Effector memory CD8-positive, alpha-beta T cell (primary cell): ENCODE results near the gene CHN2.
"Not testable (repeated sequence)": the region's sequence is repeated elsewhere in the genome, so short reads cannot be mapped to it uniquely, and the experiment has no call there.

Source experiments
- ATAC-seq: fragments of 150-1000 bp; cut with Tn5 transposase; replicated peaks from 2 replicates; pipeline ENCODE4 v1.10.0; 2021; ENCODE audit warnings: mild to moderate bottlenecking, moderate library complexity
- DNase-seq, 3 experiments: peaks; one replicate each; pipeline ENCODE4 v3.0.0; 2021
- H3K27ac Mint-ChIP-seq, 2 donors: one replicate each; pipeline ENCODE4 v1.8.0; 2022; ENCODE audit warnings: mild to moderate bottlenecking in 2 of 2, mixed read lengths in 2 of 2, moderate library complexity in 2 of 2
- H3K27me3 Mint-ChIP-seq, 2 donors: one replicate each; pipeline ENCODE4 v1.8.0; 2022; ENCODE audit warnings: mixed read lengths in 2 of 2
- H3K36me3 Mint-ChIP-seq: one replicate; pipeline ENCODE4 v1.8.0; 2022; ENCODE audit warnings: mild to moderate bottlenecking, moderate library complexity, mixed read lengths; ENCODE audit not compliant: insufficient read depth
- H3K4me1 Mint-ChIP-seq, 2 donors: one replicate each; pipeline ENCODE4 v1.8.0; 2022; ENCODE audit warnings: low read depth in 2 of 2, mixed read lengths in 2 of 2
- H3K4me3 Mint-ChIP-seq, 2 donors: one replicate each; pipeline ENCODE4 v1.8.0; 2022; ENCODE audit warnings: mild to moderate bottlenecking in 2 of 2, mixed read lengths in 2 of 2, moderate library complexity in 2 of 2
- H3K9me3 Mint-ChIP-seq, 2 donors: one replicate each; pipeline ENCODE4 v1.8.0; 2022; ENCODE audit warnings: mixed read lengths in 2 of 2

The CHN2 gene

DNA sequence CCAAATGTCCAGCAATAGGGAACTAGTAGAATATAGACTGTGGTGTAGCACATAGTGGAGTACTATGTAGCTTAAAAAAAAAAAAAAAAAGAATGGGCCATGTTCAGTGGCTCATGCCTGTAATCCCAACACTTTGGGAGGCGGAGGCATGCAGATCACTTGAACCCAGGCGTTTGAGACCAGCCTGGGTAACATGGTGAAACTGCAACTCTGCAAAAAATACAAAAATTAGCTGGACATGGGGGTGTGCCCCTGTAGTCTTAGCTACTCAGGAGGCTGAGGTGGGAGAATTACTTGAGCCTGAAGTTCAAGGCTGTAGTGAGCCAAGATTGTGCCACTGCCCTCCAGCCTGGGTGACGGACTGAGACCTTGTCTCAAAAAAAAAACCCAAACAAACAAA is 64.4 kb downstream of the CHN2 start:
- no peak overlapping the region for H3K4me3 Mint-ChIP-seq
- no peaks in the 10 kb centered on the region for H3K36me3 Mint-ChIP-seq
- ATAC-seq (no peak), DNase-seq (no peak)
- peaks cover 24 to 36% of the 10 kb centered on the region in 2 donors for H3K4me1 Mint-ChIP-seq
- no peaks in the 10 kb centered on the region for H3K27me3 Mint-ChIP-seq
- peak overlapping the region in 1 of 2 donors; percentile 17 for H3K27ac Mint-ChIP-seq
- H3K9me3 Mint-ChIP-seq: no peaks in the 10 kb centered on the region

GRCh38 chr7:29262191-29262917 is 67.8 kb downstream of the CHN2 start:
- Mint-ChIP-seq H3K27ac (peak overlapping the region in 1 of 2 donors; percentile 54), H3K27me3 (no peaks in the 10 kb centered on the region), H3K9me3 (no peaks in the 10 kb centered on the region), H3K36me3 (no peaks in the 10 kb centered on the region), H3K4me1 (peaks cover 16 to 32% of the 10 kb centered on the region in 2 donors), H3K4me3 (peak overlapping the region in 1 of 2 donors; percentile 3)
- peak; percentile 63 for ATAC-seq
- DNase-seq: no peak

DNA sequence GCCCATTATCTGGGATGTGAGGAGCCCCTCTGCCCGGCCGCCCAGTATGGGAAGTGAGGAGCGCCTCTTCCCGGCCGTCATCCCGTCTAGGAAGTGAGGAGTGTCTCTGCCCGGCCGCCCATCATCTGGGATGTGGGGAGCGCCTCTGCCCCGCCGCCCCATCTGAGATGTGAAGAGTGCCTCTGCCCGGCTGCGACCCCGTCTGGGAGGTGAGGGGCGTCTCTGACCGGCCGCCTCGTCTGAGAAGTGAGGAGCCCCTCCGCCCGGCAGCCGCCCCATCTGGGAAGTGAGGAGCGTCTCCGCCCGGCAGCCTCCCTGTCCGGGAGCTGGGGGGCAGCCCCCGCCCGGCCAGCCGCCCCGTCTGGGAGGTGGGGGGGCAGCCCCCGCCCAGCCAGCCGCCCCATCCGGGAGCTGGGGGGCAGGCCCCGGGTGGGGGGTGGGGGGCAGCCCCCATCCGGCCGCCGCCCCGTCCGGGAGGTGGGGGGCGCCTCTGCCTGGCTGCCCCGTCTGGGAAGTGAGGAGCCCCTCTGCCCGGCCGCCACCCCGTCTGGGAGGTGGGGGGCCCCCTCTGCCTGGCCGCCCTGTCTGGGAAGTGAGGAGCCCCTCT is 69.1 kb downstream of the CHN2 start:
- ATAC-seq, H3K4me3 Mint-ChIP-seq, H3K36me3 Mint-ChIP-seq, H3K27me3 Mint-ChIP-seq, H3K9me3 Mint-ChIP-seq, DNase-seq, H3K27ac Mint-ChIP-seq: not testable (repeated sequence)
- peaks cover 11 to 29% of the 10 kb centered on the region in 2 donors for H3K4me1 Mint-ChIP-seq

DNA sequence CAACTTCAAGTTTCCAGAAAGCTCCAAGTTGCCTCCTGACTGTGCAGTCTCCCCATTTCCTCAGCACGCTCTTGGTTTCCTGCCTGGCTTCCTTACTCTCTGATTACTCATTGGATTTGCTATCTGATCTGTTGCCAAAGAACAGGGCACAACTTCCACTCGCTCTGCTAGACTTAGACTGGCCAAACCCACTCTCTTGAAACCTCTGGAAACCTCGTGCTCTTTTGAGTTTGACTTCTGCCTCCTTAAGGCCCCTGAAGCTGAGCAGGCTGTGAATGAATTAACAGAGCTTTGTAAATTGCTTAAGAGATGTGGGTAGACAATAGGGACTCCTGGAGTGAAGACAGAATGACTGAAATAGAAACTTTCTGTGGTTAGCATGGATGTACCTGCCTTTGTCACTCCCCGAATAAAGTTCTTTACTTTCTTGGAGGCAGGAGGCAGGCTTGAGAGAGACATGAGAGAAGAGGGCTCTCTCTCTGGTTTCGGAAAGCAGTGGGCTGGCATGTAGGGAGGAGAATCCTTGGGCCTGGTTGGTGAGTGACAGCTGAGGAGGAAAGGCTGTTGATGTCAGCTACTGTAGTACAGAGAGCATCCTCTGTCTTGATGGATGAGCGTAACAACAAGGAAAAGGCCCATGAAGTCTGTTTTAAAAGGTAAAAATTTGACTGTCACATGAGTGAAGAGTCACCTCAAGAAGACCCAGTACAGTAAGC is 70.8 kb downstream of the CHN2 start:
- peaks cover 11 to 33% of the 10 kb centered on the region in 2 donors for H3K4me1 Mint-ChIP-seq
- no peak overlapping the region for H3K4me3 Mint-ChIP-seq
- H3K9me3 Mint-ChIP-seq: no peaks in the 10 kb centered on the region
- H3K27ac Mint-ChIP-seq: peak overlapping the region in 1 of 2 donors; percentile 88
- no peak for ATAC-seq
- DNase-seq: no peak
- no peaks in the 10 kb centered on the region for H3K36me3 Mint-ChIP-seq
- no peaks in the 10 kb centered on the region for H3K27me3 Mint-ChIP-seq

GRCh38 chr7:29269935-29270334 is 75.4 kb downstream of the CHN2 start:
- peaks cover 31 to 62% of the 10 kb centered on the region in 2 donors for H3K4me1 Mint-ChIP-seq
- H3K36me3 Mint-ChIP-seq: no peaks in the 10 kb centered on the region
- DNase-seq: no peak
- H3K9me3 Mint-ChIP-seq: no peaks in the 10 kb centered on the region
- no peaks in the 10 kb centered on the region for H3K27me3 Mint-ChIP-seq
- ATAC-seq: no peak
- no peak overlapping the region for H3K4me3 Mint-ChIP-seq
- H3K27ac Mint-ChIP-seq: peak overlapping the region in 1 of 2 donors; percentile 11

DNA sequence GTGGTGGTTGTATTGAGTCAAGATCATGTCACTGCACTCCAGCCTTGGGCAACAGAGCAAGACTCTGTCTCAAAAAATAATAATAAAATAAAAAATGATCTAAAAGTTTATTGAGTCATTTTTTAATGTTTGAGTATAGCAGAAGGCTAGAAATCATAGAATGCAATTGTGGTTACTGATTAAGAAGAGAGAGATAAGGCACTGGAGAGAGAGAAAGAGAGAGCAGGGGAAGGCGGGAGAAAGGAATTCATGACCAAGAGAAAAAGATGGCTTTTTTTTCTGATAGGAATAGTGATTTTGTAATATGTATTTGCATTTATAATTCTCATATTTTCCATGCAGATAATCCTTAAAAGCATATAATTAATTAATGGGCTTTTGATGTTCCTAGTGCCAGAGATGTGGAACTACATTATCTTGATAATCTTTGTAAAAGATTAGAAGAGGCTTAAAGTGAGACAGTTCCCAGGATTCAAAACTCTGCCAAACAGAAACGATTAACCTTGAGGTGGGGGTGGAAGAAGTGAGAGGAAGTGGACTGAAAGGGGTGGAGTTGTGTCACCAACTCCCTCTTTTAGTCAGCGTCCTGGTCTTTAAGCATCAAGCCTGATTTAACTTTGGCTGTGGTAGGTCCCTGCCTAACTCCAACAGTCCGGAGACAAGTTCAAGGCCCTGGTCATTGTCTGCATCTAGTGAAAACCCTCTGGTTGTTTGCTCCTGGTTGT is 76.2 kb downstream of the CHN2 start:
- ATAC-seq (peak; percentile 46), DNase-seq (no peak)
- H3K4me3 Mint-ChIP-seq: peak overlapping the region; percentile 44 to 57
- no peaks in the 10 kb centered on the region for H3K27me3 Mint-ChIP-seq
- H3K27ac Mint-ChIP-seq: peak overlapping the region; percentile 62 to 69
- no peaks in the 10 kb centered on the region for H3K9me3 Mint-ChIP-seq
- H3K36me3 Mint-ChIP-seq: no peaks in the 10 kb centered on the region
- H3K4me1 Mint-ChIP-seq: peaks cover 28 to 61% of the 10 kb centered on the region in 2 donors

DNA sequence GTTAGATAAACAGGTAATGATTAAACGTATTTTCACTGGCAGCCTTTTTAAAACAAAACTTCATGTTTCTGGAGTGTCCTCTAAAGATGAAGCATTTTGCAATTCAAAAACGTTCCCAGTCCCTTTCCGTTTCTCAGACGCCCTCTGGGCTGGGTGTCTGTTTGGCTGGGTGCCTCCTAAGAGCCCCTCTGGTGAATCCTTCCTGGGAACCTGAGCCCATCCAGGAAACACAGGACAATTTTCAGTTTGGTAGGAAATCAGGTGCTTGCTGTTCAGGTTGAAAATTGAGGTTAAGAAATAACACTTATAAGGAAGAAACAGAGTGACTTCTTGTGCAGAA is 76.7 kb downstream of the CHN2 start:
- H3K4me1 Mint-ChIP-seq: peaks cover 32 to 65% of the 10 kb centered on the region in 2 donors

DNA sequence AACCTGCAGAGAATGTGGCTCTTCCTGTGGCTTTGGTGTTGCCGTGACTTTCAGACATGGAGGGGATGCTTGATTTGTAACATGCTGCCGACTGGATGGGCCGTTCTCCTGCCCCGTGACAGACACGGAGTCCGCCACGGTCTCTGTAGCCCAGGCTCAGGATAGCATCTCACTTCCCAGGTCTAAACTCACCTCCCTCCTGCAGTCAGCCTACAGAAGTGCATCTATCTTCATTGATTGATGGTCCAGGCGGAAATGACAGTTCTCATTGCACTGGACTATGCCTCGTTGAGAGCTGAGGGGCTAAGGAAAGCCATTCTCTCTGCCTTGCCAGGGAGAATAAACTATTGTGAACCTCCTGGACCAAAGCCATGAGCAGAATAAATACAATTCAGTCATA is 77.5 kb downstream of the CHN2 start:
- Mint-ChIP-seq H3K4me1 (peaks cover 33 to 62% of the 10 kb centered on the region in 2 donors), H3K9me3 (no peaks in the 10 kb centered on the region), H3K4me3 (no peak overlapping the region), H3K27ac (no peak overlapping the region), H3K27me3 (no peaks in the 10 kb centered on the region), H3K36me3 (no peaks in the 10 kb centered on the region)
- DNase-seq (no peak), ATAC-seq (no peak)

More for the DNA sequence above, 76.7 kb downstream of the CHN2 start:
- no peak for DNase-seq
- Mint-ChIP-seq H3K9me3 (no peaks in the 10 kb centered on the region), H3K27ac (peak overlapping the region; percentile 62 to 69), H3K4me3 (peak overlapping the region; percentile 44 to 57), H3K27me3 (no peaks in the 10 kb centered on the region), H3K36me3 (no peaks in the 10 kb centered on the region)
- no peak for ATAC-seq

DNA sequence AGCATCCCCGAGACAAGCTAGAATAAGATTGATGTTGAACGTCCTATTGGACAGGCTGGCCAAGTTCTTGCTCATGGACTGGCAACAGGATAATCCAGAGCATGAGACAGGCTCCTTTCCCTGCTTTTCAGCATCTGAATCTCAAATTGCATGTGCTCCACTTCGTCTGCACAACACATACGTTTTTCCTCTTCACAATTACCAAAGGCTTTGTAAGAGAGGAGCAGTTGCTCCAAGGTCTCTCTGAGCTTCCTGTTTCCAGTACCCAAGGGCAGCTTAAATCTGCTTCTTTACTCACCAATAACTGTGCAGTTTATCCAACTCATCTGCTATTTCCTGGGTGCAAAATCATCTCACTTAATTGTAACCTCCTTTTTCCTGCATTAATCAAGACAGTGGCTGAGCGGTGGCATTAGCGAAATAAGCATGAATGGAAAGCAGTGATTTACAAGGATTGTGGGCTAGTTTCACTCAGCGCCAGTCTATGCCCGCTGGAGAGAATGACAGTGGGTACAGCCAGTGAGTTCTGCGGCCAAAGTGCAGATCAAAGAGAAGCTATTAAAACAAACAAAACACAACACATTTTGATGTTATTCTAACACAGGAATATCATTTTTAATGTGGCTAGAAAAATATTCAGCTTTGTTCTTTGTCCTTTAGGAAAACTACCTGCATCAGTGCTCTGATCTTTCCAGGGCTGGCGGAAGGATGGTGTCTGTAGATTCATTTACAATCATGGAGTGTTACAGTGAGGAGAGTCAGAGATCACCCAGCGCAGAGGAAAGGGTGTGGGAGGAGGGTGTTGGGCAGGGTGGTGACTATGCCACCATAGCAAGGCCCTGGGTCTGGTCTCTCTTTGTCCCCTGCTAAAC is 79.8 kb downstream of the CHN2 start:
- Mint-ChIP-seq H3K9me3 (no peaks in the 10 kb centered on the region), H3K4me1 (peaks cover 37 to 62% of the 10 kb centered on the region in 2 donors), H3K27ac (peak overlapping the region in 1 of 2 donors; percentile 8), H3K36me3 (no peaks in the 10 kb centered on the region), H3K4me3 (no peak overlapping the region), H3K27me3 (no peaks in the 10 kb centered on the region)
- no peak for DNase-seq
- no peak for ATAC-seq

GRCh38 chr7:29275018-29275318 is 80.4 kb downstream of the CHN2 start:
- ATAC-seq (no peak), DNase-seq (no peak)
- Mint-ChIP-seq H3K36me3 (no peaks in the 10 kb centered on the region), H3K4me1 (peaks cover 43 to 64% of the 10 kb centered on the region in 2 donors), H3K4me3 (no peak overlapping the region), H3K27me3 (no peaks in the 10 kb centered on the region), H3K9me3 (no peaks in the 10 kb centered on the region), H3K27ac (no peak overlapping the region)

DNA sequence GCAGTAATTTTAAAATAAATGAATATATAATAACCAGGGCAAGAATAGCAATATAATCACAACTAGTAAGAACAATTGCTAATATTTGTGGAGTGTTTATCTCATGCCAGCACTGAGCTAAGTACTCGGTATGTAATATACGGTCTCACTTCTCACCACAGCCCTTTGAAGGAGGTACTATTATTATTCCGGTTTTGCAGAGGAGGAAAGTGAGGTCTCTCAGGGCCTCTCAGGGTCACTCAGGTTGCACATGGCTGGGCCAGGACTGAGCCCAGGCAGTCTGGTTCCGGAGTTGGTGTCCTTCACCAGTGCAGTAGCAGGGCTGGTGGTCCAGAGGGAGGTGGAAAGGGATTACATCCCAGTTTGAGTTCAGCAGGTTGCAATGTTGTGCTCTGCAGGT is 80.9 kb downstream of the CHN2 start:
- ATAC-seq: peak; percentile 68
- H3K9me3 Mint-ChIP-seq: no peaks in the 10 kb centered on the region
- H3K4me3 Mint-ChIP-seq: peak overlapping the region in 1 of 2 donors; percentile 53
- peaks cover 43 to 67% of the 10 kb centered on the region in 2 donors for H3K4me1 Mint-ChIP-seq
- no peaks in the 10 kb centered on the region for H3K36me3 Mint-ChIP-seq
- H3K27me3 Mint-ChIP-seq: no peaks in the 10 kb centered on the region
- H3K27ac Mint-ChIP-seq: no peak overlapping the region
- DNase-seq: no peak

DNA sequence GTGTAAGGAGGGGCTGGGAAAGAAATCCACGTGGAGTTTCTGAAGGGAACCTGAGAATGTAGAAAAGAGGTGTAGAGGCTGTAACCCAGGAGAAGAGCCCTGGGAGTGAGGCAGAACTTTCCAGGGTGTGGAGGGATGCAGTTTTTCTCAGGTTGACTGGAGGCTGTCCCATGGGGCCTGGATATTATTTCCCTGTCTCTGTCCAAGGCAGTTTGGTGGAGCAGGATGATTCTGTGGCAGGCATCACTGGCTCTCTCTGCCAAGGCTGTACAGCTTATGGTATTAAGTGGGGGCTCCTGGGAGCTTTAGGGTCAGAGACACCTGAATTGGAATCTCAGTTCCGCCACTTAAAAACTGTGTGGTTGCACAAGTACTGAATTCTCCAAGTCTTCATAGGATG is 81.6 kb downstream of the CHN2 start:
- Mint-ChIP-seq H3K27me3 (no peaks in the 10 kb centered on the region), H3K36me3 (no peaks in the 10 kb centered on the region), H3K27ac (peak overlapping the region in 1 of 2 donors; percentile 4), H3K9me3 (no peaks in the 10 kb centered on the region), H3K4me1 (peaks cover 42 to 61% of the 10 kb centered on the region in 2 donors), H3K4me3 (peak overlapping the region in 1 of 2 donors; percentile 53)
- DNase-seq (no peak), ATAC-seq (no peak)

- Mint-ChIP-seq H3K9me3 (no peaks in the 10 kb centered on the region), H3K4me1 (peaks cover 36 to 55% of the 10 kb centered on the region in 2 donors), H3K4me3 (no peak overlapping the region), H3K36me3 (no peaks in the 10 kb centered on the region), H3K27me3 (no peaks in the 10 kb centered on the region), H3K27ac (no peak overlapping the region)
- no peak for DNase-seq
- no peak for ATAC-seq
These were observed 82.2 kb downstream of the CHN2 start for GRCh38 chr7:29276806-29277205.
